Bronchial epithelial cell (primary cell): ENCODE data around the gene GALNT13. TPM values are rescaled to one million over a fixed set of nuclear protein-coding genes. Genes with fewer than 3 reads are reported as not detected.

Experiments
- DNase-seq: peaks from one replicate; pipeline ENCODE4 v3.0.0-alpha.2; 2010; ENCODE audit warnings: low read depth
- FAIRE-seq: peaks from 2 replicates; lab custom pipeline; 2011; peaks lifted over from hg19 to GRCh38; lab: Jason Lieb, UNC
- H3K27me3 ChIP-seq: 2 replicates; pipeline ENCODE4 v1.5.1; 2011; ENCODE audit warnings: low read length; ENCODE audit not compliant: control insufficient read depth, insufficient read depth
- H3K36me3 ChIP-seq: 2 replicates; pipeline ENCODE4 v1.5.1; 2011; ENCODE audit warnings: low read length; ENCODE audit not compliant: control insufficient read depth, insufficient read depth
- H3K4me3 ChIP-seq: 2 replicates; pipeline ENCODE4 v1.5.1; 2011; ENCODE audit warnings: mild to moderate bottlenecking, low read depth, low read length, control low read depth
- CTCF ChIP-seq: IDR thresholded peaks from 2 replicates; pipeline ENCODE4 v1.5.1; 2011; ENCODE audit warnings: mild to moderate bottlenecking, moderate library complexity, low read length, control low read depth, inconsistent platforms; ENCODE audit not compliant: insufficient read depth, severe bottlenecking
- total RNA-seq: library from RNA; depleted of rRNA; stranded (reverse); fragments of >200 nt; gene quantifications from 2 replicates; pipeline ENCODE4 v1.2.1, GENCODE V29; 2014

The GALNT13 gene
- total RNA-seq, 1 donor from 2014 or later = 1.3 TPM

- DNase-seq (no peak), FAIRE-seq (no peak)
- no peaks in the 10 kb centered on the region for H3K36me3 ChIP-seq
- no peak for TF ChIP-seq CTCF
- peaks cover 18% of the 10 kb centered on the region for H3K27me3 ChIP-seq
- no peak overlapping the region for H3K4me3 ChIP-seq
Measured at GRCh38 chr2:153875801-153876466, 4.2 kb downstream of the GALNT13 start.

- no peak for TF ChIP-seq CTCF
- no peaks in the 10 kb centered on the region for H3K36me3 ChIP-seq
- H3K4me3 ChIP-seq = no peak overlapping the region
- H3K27me3 ChIP-seq = no peaks in the 10 kb centered on the region
- FAIRE-seq (no peak), DNase-seq (no peak)
Measured at GRCh38 chr2:153880926-153881325, 9.2 kb downstream of the GALNT13 start.

GRCh38 chr2:153886833-153887232, 15.1 kb downstream of the GALNT13 start:
- FAIRE-seq (no peak), DNase-seq (no peak)
- Histone ChIP-seq H3K27me3 (no peaks in the 10 kb centered on the region), H3K4me3 (no peak overlapping the region), H3K36me3 (no peaks in the 10 kb centered on the region)
- no peak for TF ChIP-seq CTCF

GRCh38 chr2:153890576-153890975, 18.9 kb downstream of the GALNT13 start:
- Histone ChIP-seq H3K27me3 (no peaks in the 10 kb centered on the region), H3K36me3 (no peaks in the 10 kb centered on the region), H3K4me3 (no peak overlapping the region)
- TF ChIP-seq CTCF = no peak
- DNase-seq = no peak
- FAIRE-seq = no peak

GRCh38 chr2:153891051-153891450, 19.3 kb downstream of the GALNT13 start:
- no peak for TF ChIP-seq CTCF
- no peaks in the 10 kb centered on the region for H3K36me3 ChIP-seq
- no peak overlapping the region for H3K4me3 ChIP-seq
- DNase-seq = no peak
- no peak for FAIRE-seq
- no peaks in the 10 kb centered on the region for H3K27me3 ChIP-seq

GRCh38 chr2:153912798-153913396, 41.2 kb downstream of the GALNT13 start:
- Histone ChIP-seq H3K27me3 (no peaks in the 10 kb centered on the region), H3K36me3 (no peaks in the 10 kb centered on the region), H3K4me3 (no peak overlapping the region)
- FAIRE-seq (no peak), DNase-seq (no peak)
- no peak for TF ChIP-seq CTCF
